D721Med (cell line): ENCODE results near the gene WNK4.

Experiments used
- DNase-seq: peaks from one replicate; pipeline ENCODE4 v3.0.0; 2011; ENCODE audit warnings: low spot score; ENCODE audit not compliant: insufficient read length
- FAIRE-seq: peaks from 2 replicates; lab custom pipeline; 2011; peaks lifted over from hg19 to GRCh38; lab: Jason Lieb, UNC
- CTCF ChIP-seq: IDR thresholded peaks from 2 replicates; pipeline ENCODE4 v1.5.1; 2012; ENCODE audit warnings: mild to moderate bottlenecking, control low read depth; ENCODE audit not compliant: insufficient read depth; ENCODE audit errors: missing control alignments

The WNK4 gene

GRCh38 chr17:42782166-42783061 is 2.0 kb downstream of the WNK4 start:
- FAIRE-seq (no peak), DNase-seq (no peak)
- no peak for TF ChIP-seq CTCF

GRCh38 chr17:42783062-42783790 is 2.8 kb downstream of the WNK4 start:
- no peak for FAIRE-seq
- DNase-seq = no peak
- no peak for TF ChIP-seq CTCF

GRCh38 chr17:42783791-42784138 is 3.4 kb downstream of the WNK4 start:
- no peak for FAIRE-seq
- no peak for TF ChIP-seq CTCF
- DNase-seq = no peak

GRCh38 chr17:42784409-42784808 is 4.0 kb downstream of the WNK4 start:
- DNase-seq (no peak), FAIRE-seq (no peak)
- no peak for TF ChIP-seq CTCF

- TF ChIP-seq CTCF = no peak
- DNase-seq (no peak), FAIRE-seq (no peak)
Observed at GRCh38 chr17:42784811-42785592, 4.6 kb downstream of the WNK4 start.

- DNase-seq = no peak
- TF ChIP-seq CTCF = no peak
- FAIRE-seq = no peak
Observed at GRCh38 chr17:42787266-42787665, 6.9 kb downstream of the WNK4 start.
